ENCODE measurements around the gene CPT1C. TPM values are rescaled to one million over a fixed set of nuclear protein-coding genes. Genes with fewer than 3 reads are reported as not detected.

The CPT1C gene
- total RNA-seq, 1 donor from 2014 or later = 6.1 TPM

DNA sequence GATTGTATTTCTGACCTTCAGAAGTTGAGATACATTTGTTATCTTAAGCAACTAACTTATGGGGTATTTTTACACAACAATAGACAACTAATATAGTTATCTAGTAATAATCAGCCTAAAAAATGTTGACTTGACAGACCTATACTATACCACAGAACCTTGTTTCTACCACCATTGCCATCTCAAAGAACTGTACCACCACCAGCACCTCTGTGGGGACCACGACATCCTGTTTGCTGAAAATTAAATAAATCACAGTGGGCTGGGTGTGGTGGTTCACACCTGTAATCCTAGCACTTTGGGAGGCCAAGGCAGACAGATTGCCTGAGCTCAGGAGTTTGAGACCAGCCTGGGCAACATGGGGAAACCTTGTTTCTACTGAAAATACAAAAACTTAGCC is 48.2 kb downstream of the CPT1C start:
- Histone ChIP-seq H3K27me3 (no peaks in the 10 kb centered on the region), H3K36me3 (no peaks in the 10 kb centered on the region), H3K4me3 (no peak overlapping the region), H3K9me3 (no peaks in the 10 kb centered on the region), H3K27ac (no peak overlapping the region), H3K4me1 (no peaks in the 10 kb centered on the region)
- ATAC-seq = no peak
- intact Hi-C loops (cut with DNase I) = no loop called here
- no peak for DNase-seq
- TF ChIP-seq, protein P1, sequence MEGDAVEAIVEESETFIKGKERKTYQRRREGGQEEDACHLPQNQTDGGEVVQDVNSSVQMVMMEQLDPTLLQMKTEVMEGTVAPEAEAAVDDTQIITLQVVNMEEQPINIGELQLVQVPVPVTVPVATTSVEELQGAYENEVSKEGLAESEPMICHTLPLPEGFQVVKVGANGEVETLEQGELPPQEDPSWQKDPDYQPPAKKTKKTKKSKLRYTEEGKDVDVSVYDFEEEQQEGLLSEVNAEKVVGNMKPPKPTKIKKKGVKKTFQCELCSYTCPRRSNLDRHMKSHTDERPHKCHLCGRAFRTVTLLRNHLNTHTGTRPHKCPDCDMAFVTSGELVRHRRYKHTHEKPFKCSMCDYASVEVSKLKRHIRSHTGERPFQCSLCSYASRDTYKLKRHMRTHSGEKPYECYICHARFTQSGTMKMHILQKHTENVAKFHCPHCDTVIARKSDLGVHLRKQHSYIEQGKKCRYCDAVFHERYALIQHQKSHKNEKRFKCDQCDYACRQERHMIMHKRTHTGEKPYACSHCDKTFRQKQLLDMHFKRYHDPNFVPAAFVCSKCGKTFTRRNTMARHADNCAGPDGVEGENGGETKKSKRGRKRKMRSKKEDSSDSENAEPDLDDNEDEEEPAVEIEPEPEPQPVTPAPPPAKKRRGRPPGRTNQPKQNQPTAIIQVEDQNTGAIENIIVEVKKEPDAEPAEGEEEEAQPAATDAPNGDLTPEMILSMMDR (IDR thresholded peaks at IDR 0.05) = no peak

DNA sequence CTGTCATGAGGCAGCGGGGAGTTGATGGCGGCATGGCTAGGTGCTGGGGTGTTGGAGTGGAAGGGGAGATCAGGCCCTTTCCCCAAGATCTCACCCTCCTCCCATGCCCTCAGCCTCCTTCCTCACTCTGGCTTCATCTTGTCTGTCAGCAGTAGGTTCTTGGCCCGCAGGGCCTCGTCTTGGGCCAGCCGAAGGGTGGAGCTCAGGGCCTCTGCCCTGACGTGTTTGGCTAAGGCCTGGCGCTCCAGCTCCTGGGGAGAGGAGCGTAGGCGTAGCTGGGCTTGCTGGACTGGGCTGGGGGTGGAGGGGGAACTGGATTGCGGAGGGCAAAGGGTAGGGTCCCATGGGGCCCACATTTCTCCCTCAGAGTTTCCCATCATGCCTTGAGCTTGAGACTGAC is 49.0 kb downstream of the CPT1C start:
- ATAC-seq (no peak), DNase-seq (no peak)
- Histone ChIP-seq H3K27me3 (no peaks in the 10 kb centered on the region), H3K4me3 (no peak overlapping the region), H3K36me3 (no peaks in the 10 kb centered on the region), H3K27ac (no peak overlapping the region), H3K4me1 (no peaks in the 10 kb centered on the region), H3K9me3 (no peaks in the 10 kb centered on the region)
- TF ChIP-seq, protein P1 (IDR thresholded peaks at IDR 0.05) = no peak
- intact Hi-C loops (cut with DNase I) = no loop called here

DNA sequence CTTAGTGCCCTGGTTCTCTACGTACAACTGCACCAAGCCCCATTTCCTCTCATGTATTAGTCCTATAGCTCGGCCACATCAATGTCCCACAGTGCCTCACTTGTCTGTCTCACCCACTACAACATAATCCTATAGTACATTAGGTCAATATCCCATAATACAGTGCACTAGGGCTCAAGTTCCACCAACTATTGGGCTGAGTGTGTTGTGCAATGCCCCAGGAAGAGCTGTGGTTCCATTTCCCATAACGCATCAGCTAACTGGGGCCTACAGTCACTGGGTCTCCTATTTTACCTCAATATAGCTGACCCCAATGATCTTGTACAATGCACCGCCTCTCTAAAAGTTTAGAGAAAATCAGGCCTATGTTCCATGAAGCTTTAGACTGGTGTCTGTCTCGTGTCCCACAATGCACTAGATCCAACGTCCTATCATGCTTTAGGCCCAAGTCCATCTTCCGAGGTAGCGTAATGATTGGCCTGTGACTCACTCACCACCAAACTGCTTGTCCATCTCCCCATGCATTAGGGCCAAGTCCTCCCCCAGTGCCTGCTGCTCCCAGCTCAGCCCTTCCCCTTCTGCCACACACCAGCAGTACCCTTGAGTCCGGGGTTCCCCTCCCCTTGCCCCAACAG is 50.4 kb downstream of the CPT1C start:
- ATAC-seq = no peak
- H3K27ac ChIP-seq = no peak overlapping the region
- H3K4me3 ChIP-seq = no peak overlapping the region
- no peaks in the 10 kb centered on the region for H3K27me3 ChIP-seq
- no peaks in the 10 kb centered on the region for H3K36me3 ChIP-seq
- intact Hi-C loops (cut with DNase I) = no loop called here
- H3K9me3 ChIP-seq = no peaks in the 10 kb centered on the region
- TF ChIP-seq, protein P1 (IDR thresholded peaks at IDR 0.05) = no peak
- DNase-seq = no peak
- no peaks in the 10 kb centered on the region for H3K4me1 ChIP-seq

DNA sequence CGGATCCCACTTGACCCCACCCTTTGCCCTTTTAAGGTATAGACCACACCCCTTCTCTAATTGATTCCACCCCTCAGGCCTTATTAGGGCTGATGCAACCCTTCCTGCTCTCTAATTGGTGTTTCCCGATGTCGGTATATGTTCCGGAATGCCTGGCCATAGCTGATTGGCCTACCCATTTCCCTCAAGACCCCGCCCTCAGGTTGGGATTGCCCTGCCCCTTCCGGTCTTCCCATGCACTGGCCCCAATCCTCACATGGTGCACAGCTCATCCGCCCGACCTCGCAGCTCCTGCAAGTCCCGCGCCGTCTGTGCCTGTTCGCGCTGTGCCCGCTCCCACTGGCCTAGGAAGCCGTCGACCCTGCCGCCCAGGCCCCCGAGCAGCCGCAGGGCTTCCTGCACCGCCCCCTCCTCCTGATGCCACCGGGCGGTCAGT is 54.0 kb downstream of the CPT1C start:
- no peaks in the 10 kb centered on the region for H3K27me3 ChIP-seq
- intact Hi-C loops (cut with DNase I) = no loop called here
- DNase-seq = no peak
- H3K4me1 ChIP-seq = no peaks in the 10 kb centered on the region
- H3K27ac ChIP-seq = no peak overlapping the region
- no peaks in the 10 kb centered on the region for H3K36me3 ChIP-seq
- TF ChIP-seq, protein P1 (IDR thresholded peaks at IDR 0.05) = no peak
- no peak for ATAC-seq
- no peaks in the 10 kb centered on the region for H3K9me3 ChIP-seq
- H3K4me3 ChIP-seq = no peak overlapping the region

DNA sequence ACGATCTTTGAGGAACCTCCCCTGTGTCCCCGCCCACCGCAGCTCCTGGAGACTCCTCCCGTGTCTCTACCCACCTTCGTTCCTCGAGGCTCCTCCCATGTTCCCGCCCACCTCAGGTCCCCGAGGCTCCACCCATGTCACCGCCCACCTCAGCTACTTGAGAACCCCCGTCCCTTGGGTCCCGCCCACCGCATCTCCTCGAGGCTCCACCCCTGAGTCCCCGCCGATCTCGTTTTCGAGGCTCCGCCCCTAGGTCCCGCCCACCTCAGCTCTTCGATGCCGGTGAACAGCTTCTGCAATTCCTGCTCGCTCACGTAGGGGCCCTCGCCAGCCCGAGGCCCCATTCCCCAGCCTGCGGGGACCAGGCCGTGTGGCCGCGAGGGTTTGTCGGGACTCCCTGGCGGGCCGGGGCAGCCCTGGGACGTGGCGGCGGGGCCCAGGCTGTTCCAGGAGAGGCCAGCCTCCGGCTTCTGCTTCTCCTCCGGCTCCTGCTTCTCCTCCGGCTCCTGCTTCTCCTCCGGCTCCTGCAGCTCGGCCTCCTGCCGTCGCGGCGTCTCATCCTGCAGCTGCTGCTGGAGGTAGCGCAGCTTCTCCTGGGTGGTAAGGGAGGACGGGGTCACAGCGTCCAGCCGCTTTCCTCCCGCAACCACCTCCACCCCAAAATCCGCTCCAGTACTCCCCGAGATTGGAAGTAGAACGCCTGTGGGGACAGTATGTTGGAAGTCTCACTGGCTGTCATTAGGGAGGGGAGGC is 55.5 kb downstream of the CPT1C start:
- no peaks in the 10 kb centered on the region for H3K4me1 ChIP-seq
- intact Hi-C loops (cut with DNase I) = no loop called here
- TF ChIP-seq, protein P1 (IDR thresholded peaks at IDR 0.05) = no peak
- H3K9me3 ChIP-seq = no peaks in the 10 kb centered on the region
- ATAC-seq = peak; percentile 61
- no peak overlapping the region for H3K4me3 ChIP-seq
- peak; percentile 72 for DNase-seq
- H3K27ac ChIP-seq = no peak overlapping the region
- H3K27me3 ChIP-seq = no peaks in the 10 kb centered on the region
- H3K36me3 ChIP-seq = no peaks in the 10 kb centered on the region

Data from upper lobe of right lung (tissue), 1 donor.